ENCODE measurements around the gene PLPP3.

Gene PLPP3

GRCh38 chr1:56589369-56589768 is 10.0 kb upstream of the PLPP3 start:
- H3K9ac ChIP-seq (ENCODE audit: low read length), result no peak overlapping the region
- no peak overlapping the region for H3K27ac ChIP-seq (ENCODE audit: low read length)
- no peak overlapping the region for H3K4me3 ChIP-seq (ENCODE audit: low read length)
- no peaks in the 10 kb centered on the region for H3K9me3 ChIP-seq (ENCODE audit: control insufficient read depth, low read depth, low read length)
- peaks cover 4% of the 10 kb centered on the region for H3K4me1 ChIP-seq (ENCODE audit: control insufficient read depth, low read depth, low read length)
- no peaks in the 10 kb centered on the region for H3K36me3 ChIP-seq (ENCODE audit: control insufficient read depth, low read depth, low read length)
- H3K27me3 ChIP-seq (ENCODE audit: control insufficient read depth, insufficient read depth, low read length), result no peaks in the 10 kb centered on the region

GRCh38 chr1:56586502-56586901 is 7.1 kb upstream of the PLPP3 start:
- H3K9ac ChIP-seq (ENCODE audit: low read length), result no peak overlapping the region
- no peaks in the 10 kb centered on the region for H3K9me3 ChIP-seq (ENCODE audit: control insufficient read depth, low read depth, low read length)
- H3K27ac ChIP-seq (ENCODE audit: low read length), result no peak overlapping the region
- H3K4me1 ChIP-seq (ENCODE audit: control insufficient read depth, low read depth, low read length), result peaks cover 4% of the 10 kb centered on the region
- H3K36me3 ChIP-seq (ENCODE audit: control insufficient read depth, low read depth, low read length), result no peaks in the 10 kb centered on the region
- H3K27me3 ChIP-seq (ENCODE audit: control insufficient read depth, insufficient read depth, low read length), result no peaks in the 10 kb centered on the region
- H3K4me3 ChIP-seq (ENCODE audit: low read length), result no peak overlapping the region

DNA sequence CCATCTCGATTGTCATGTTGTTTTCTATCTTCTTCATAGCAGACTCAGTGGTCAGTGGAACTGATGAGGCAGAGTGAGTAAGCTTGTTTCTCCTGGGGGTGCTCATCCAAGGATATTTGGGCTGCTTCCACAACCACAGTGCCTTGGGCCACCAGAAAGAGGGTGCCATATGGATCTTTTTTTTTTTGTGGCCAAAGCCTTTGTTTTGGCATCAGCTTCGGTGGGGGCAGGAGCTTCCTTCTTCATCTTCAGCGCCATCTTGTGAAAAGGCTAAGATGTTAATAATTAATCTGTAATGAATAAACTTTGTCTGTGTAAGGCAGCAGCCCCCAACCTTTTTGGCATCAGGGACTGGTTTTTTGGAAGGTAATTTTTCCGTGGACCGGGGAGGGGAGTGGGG is 6.6 kb upstream of the PLPP3 start:
- no peak overlapping the region for H3K27ac ChIP-seq (ENCODE audit: low read length)
- no peaks in the 10 kb centered on the region for H3K36me3 ChIP-seq (ENCODE audit: control insufficient read depth, low read depth, low read length)
- peaks cover 7% of the 10 kb centered on the region for H3K4me1 ChIP-seq (ENCODE audit: control insufficient read depth, low read depth, low read length)
- no peaks in the 10 kb centered on the region for H3K27me3 ChIP-seq (ENCODE audit: control insufficient read depth, insufficient read depth, low read length)
- H3K9ac ChIP-seq (ENCODE audit: low read length), result no peak overlapping the region
- H3K4me3 ChIP-seq (ENCODE audit: low read length), result no peak overlapping the region
- H3K9me3 ChIP-seq (ENCODE audit: control insufficient read depth, low read depth, low read length), result no peaks in the 10 kb centered on the region

DNA sequence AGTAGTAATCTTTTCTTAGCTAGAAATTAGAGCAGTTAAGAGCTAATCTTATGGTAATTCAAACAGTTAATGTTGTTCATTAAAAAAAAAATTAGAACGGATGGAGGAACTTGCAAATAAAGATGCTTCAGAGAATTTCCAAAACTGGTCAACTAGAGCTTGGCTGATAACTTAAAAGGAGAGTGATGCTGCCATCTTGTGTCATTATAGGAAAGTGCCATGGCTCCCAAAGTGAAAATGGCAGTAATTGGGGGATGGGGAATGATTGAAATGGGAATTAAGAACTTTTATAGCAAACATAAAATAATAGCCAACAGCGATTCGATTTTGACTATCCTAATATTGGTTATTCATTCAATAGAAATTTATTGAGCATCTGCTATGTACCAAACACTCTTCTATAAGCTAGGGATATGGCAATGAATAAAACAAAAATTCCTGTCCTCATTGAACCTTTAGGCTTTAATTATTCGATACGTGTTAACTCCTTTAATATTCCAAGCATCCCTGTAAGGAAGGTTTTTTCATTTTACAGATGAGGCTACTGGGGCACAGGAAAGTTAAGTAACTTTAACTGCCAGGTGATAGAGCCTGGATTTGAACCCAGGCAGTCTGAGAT is 5.7 kb upstream of the PLPP3 start:
- Histone ChIP-seq H3K9me3 (ENCODE audit: control insufficient read depth, low read depth, low read length) (no peaks in the 10 kb centered on the region), H3K4me1 (ENCODE audit: control insufficient read depth, low read depth, low read length) (peaks cover 10% of the 10 kb centered on the region), H3K9ac (ENCODE audit: low read length) (no peak overlapping the region), H3K27ac (ENCODE audit: low read length) (no peak overlapping the region), H3K4me3 (ENCODE audit: low read length) (no peak overlapping the region), H3K27me3 (ENCODE audit: control insufficient read depth, insufficient read depth, low read length) (no peaks in the 10 kb centered on the region), H3K36me3 (ENCODE audit: control insufficient read depth, low read depth, low read length) (no peaks in the 10 kb centered on the region)

GRCh38 chr1:56583957-56584468 is 4.7 kb upstream of the PLPP3 start:
- Histone ChIP-seq H3K27me3 (ENCODE audit: control insufficient read depth, insufficient read depth, low read length) (no peaks in the 10 kb centered on the region), H3K27ac (ENCODE audit: low read length) (no peak overlapping the region), H3K9me3 (ENCODE audit: control insufficient read depth, low read depth, low read length) (no peaks in the 10 kb centered on the region)

GRCh38 chr1:56580771-56581170 is 1.4 kb upstream of the PLPP3 start:
- Histone ChIP-seq H3K36me3 (ENCODE audit: control insufficient read depth, low read depth, low read length) (no peaks in the 10 kb centered on the region), H3K4me3 (ENCODE audit: low read length) (no peak overlapping the region), H3K27me3 (ENCODE audit: control insufficient read depth, insufficient read depth, low read length) (no peaks in the 10 kb centered on the region), H3K27ac (ENCODE audit: low read length) (no peak overlapping the region), H3K4me1 (ENCODE audit: control insufficient read depth, low read depth, low read length) (peaks cover 27% of the 10 kb centered on the region), H3K9ac (ENCODE audit: low read length) (no peak overlapping the region), H3K9me3 (ENCODE audit: control insufficient read depth, low read depth, low read length) (no peaks in the 10 kb centered on the region)

More at GRCh38 chr1:56583957-56584468, 4.7 kb upstream of the PLPP3 start:
- H3K9ac ChIP-seq (ENCODE audit: low read length), result no peak overlapping the region
- H3K4me1 ChIP-seq (ENCODE audit: control insufficient read depth, low read depth, low read length), result peaks cover 14% of the 10 kb centered on the region
- no peak overlapping the region for H3K4me3 ChIP-seq (ENCODE audit: low read length)
- H3K36me3 ChIP-seq (ENCODE audit: control insufficient read depth, low read depth, low read length), result no peaks in the 10 kb centered on the region

- no peak overlapping the region for H3K27ac ChIP-seq (ENCODE audit: low read length)
- no peaks in the 10 kb centered on the region for H3K36me3 ChIP-seq (ENCODE audit: control insufficient read depth, low read depth, low read length)
- H3K9ac ChIP-seq (ENCODE audit: low read length), result peak overlapping the region; percentile 83
- H3K9me3 ChIP-seq (ENCODE audit: control insufficient read depth, low read depth, low read length), result no peaks in the 10 kb centered on the region
- no peaks in the 10 kb centered on the region for H3K27me3 ChIP-seq (ENCODE audit: control insufficient read depth, insufficient read depth, low read length)
- H3K4me3 ChIP-seq (ENCODE audit: low read length), result peak overlapping the region; percentile 90
- H3K4me1 ChIP-seq (ENCODE audit: control insufficient read depth, low read depth, low read length), result peaks cover 39% of the 10 kb centered on the region
Measured at GRCh38 chr1:56578138-56578962, 1.0 kb downstream of the PLPP3 start.

DNA sequence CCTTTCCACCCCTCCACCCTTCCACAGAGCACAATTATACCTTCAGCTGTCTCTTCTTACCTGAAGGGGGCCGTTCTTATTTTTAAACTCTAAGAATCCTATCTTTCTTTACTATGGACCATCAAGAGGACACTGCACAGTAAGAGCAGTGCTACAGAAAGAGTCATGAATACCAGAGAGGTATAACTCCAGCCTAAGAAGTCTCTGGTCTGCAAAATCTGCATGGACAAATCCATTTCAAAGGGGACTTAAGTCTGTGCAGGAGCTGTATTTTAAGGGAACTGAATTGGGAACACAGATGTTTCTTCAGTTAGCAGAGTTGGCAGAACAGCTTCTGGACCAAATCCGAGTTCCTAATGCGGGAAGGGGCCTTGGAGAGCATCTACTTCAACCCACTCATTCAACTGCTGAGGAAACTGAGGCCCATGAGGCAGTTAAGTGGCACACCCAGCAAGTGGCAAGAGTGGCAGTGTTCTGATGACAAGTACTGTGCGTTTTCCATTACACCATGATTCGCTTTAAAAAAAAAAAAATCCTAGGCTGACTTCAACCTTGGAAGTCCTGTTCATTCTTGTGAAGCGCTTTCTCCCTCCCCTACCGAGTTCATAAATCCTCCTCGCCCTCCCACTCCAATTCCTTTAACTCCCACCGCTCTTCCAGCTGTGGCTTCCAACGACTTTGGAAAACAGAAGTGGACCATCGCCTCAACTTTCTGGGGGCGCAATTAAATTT is 1.8 kb downstream of the PLPP3 start:
- Histone ChIP-seq H3K36me3 (ENCODE audit: control insufficient read depth, low read depth, low read length) (no peaks in the 10 kb centered on the region), H3K27ac (ENCODE audit: low read length) (no peak overlapping the region), H3K4me3 (ENCODE audit: low read length) (peak overlapping the region; percentile 90), H3K27me3 (ENCODE audit: control insufficient read depth, insufficient read depth, low read length) (no peaks in the 10 kb centered on the region), H3K9ac (ENCODE audit: low read length) (peak overlapping the region; percentile 83), H3K9me3 (ENCODE audit: control insufficient read depth, low read depth, low read length) (no peaks in the 10 kb centered on the region), H3K4me1 (ENCODE audit: control insufficient read depth, low read depth, low read length) (peaks cover 46% of the 10 kb centered on the region)

GRCh38 chr1:56576880-56577405 is 2.4 kb downstream of the PLPP3 start:
- peak overlapping the region; percentile 44 for H3K27ac ChIP-seq (ENCODE audit: low read length)
- H3K4me3 ChIP-seq (ENCODE audit: low read length), result peak overlapping the region; percentile 90
- no peaks in the 10 kb centered on the region for H3K27me3 ChIP-seq (ENCODE audit: control insufficient read depth, insufficient read depth, low read length)
- no peaks in the 10 kb centered on the region for H3K36me3 ChIP-seq (ENCODE audit: control insufficient read depth, low read depth, low read length)
- peak overlapping the region; percentile 40 for H3K9ac ChIP-seq (ENCODE audit: low read length)
- H3K9me3 ChIP-seq (ENCODE audit: control insufficient read depth, low read depth, low read length), result no peaks in the 10 kb centered on the region
- H3K4me1 ChIP-seq (ENCODE audit: control insufficient read depth, low read depth, low read length), result peaks cover 52% of the 10 kb centered on the region

- Histone ChIP-seq H3K27ac (ENCODE audit: low read length) (no peak overlapping the region), H3K4me3 (ENCODE audit: low read length) (peak overlapping the region; percentile 90), H3K9me3 (ENCODE audit: control insufficient read depth, low read depth, low read length) (no peaks in the 10 kb centered on the region), H3K36me3 (ENCODE audit: control insufficient read depth, low read depth, low read length) (no peaks in the 10 kb centered on the region), H3K9ac (ENCODE audit: low read length) (no peak overlapping the region), H3K27me3 (ENCODE audit: control insufficient read depth, insufficient read depth, low read length) (no peaks in the 10 kb centered on the region), H3K4me1 (ENCODE audit: control insufficient read depth, low read depth, low read length) (peaks cover 58% of the 10 kb centered on the region)
Measured at GRCh38 chr1:56575865-56576264, 3.5 kb downstream of the PLPP3 start.

DNA sequence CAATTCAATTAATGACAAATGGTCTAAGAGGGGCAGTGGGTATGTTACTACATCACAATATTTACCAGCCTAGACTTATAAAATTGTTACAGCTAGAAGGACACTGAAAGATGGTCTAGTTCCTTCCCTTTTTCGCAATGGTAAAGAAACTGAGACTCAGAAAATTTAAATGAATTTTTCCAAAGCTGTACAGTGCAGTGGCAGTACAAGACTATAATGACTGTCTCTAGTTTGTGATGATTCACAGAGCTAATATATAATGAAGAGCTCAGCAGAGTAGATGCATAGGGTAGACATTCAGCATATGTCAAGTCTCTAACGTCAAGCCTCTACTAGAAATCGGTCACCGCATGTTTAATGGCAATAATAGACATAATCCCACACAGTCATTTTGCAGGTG is 4.6 kb downstream of the PLPP3 start:
- Histone ChIP-seq H3K9ac (ENCODE audit: low read length) (no peak overlapping the region), H3K9me3 (ENCODE audit: control insufficient read depth, low read depth, low read length) (no peaks in the 10 kb centered on the region), H3K36me3 (ENCODE audit: control insufficient read depth, low read depth, low read length) (no peaks in the 10 kb centered on the region), H3K27ac (ENCODE audit: low read length) (no peak overlapping the region), H3K4me3 (ENCODE audit: low read length) (peak overlapping the region; percentile 90), H3K4me1 (ENCODE audit: control insufficient read depth, low read depth, low read length) (peaks cover 62% of the 10 kb centered on the region), H3K27me3 (ENCODE audit: control insufficient read depth, insufficient read depth, low read length) (no peaks in the 10 kb centered on the region)
